Parathyroid adenoma (tissue), 2 donors: ENCODE data around the gene MAG.

Experiments
- H2AFZ ChIP-seq: fragments of 300-600 bp; sonication (generic); one replicate; pipeline ENCODE4 v1.7.0; 2017; ENCODE audit warnings: antibody characterized with exemption, mild to moderate bottlenecking
- H3K27ac ChIP-seq: fragments of 300-600 bp; sonication (generic); one replicate; pipeline ENCODE4 v1.7.0; 2017
- H3K27me3 ChIP-seq: fragments of 300-600 bp; sonication (generic); one replicate; pipeline ENCODE4 v1.7.0; 2017; ENCODE audit warnings: low read length; ENCODE audit not compliant: control insufficient read depth, insufficient read depth
- H3K36me3 ChIP-seq: fragments of 300-600 bp; sonication (generic); one replicate; pipeline ENCODE4 v1.7.0; 2017; ENCODE audit warnings: low read length; ENCODE audit not compliant: control insufficient read depth, insufficient read depth
- H3K4me1 ChIP-seq: fragments of 300-600 bp; sonication (generic); one replicate; pipeline ENCODE4 v1.7.0; 2017; ENCODE audit warnings: control low read depth
- H3K4me2 ChIP-seq: fragments of 300-600 bp; sonication (generic); one replicate; pipeline ENCODE4 v1.7.0; 2017; ENCODE audit warnings: low read length
- H3K4me3 ChIP-seq: fragments of 300-600 bp; sonication (generic); one replicate; pipeline ENCODE4 v1.7.0; 2017; ENCODE audit warnings: low read depth, low read length
- H3K79me2 ChIP-seq: fragments of 300-600 bp; sonication (generic); one replicate; pipeline ENCODE4 v1.7.0; 2017; ENCODE audit warnings: control low read depth
- H3K9ac ChIP-seq: fragments of 300-600 bp; sonication (generic); one replicate; pipeline ENCODE4 v1.7.0; 2017; ENCODE audit warnings: mild to moderate bottlenecking
- H3K9me3 ChIP-seq: fragments of 300-600 bp; sonication (generic); one replicate; pipeline ENCODE4 v1.7.0; 2017; ENCODE audit warnings: low read length; ENCODE audit not compliant: control insufficient read depth
- CTCF ChIP-seq: fragments of 300-600 bp; sonication (generic); IDR thresholded peaks from one replicate; pipeline ENCODE4 v1.7.0; 2017; ENCODE audit warnings: antibody characterized with exemption, mild to moderate bottlenecking
- donor health status: primary hyperparathyroidism.

The MAG gene

GRCh38 chr19:35360880-35361420, 69.0 kb downstream of the MAG start:
- no peak for TF ChIP-seq CTCF

GRCh38 chr19:35362261-35363000, 70.5 kb downstream of the MAG start:
- H3K27me3 ChIP-seq = no peaks in the 10 kb centered on the region
- no peak overlapping the region for H2AFZ ChIP-seq
- no peaks in the 10 kb centered on the region for H3K9me3 ChIP-seq
- no peak overlapping the region for H3K27ac ChIP-seq
- H3K79me2 ChIP-seq = no peaks in the 10 kb centered on the region
- H3K4me2 ChIP-seq = no peak overlapping the region
- H3K36me3 ChIP-seq = no peaks in the 10 kb centered on the region
- no peaks in the 10 kb centered on the region for H3K4me1 ChIP-seq
- TF ChIP-seq CTCF = no peak
- no peak overlapping the region for H3K4me3 ChIP-seq
- H3K9ac ChIP-seq = no peak overlapping the region

More at GRCh38 chr19:35360880-35361420, 69.0 kb downstream of the MAG start:
- Histone ChIP-seq H3K36me3 (no peaks in the 10 kb centered on the region), H3K4me3 (no peak overlapping the region), H3K4me1 (peaks cover 2% of the 10 kb centered on the region), H3K27ac (no peak overlapping the region), H3K4me2 (no peak overlapping the region), H3K9ac (no peak overlapping the region), H3K27me3 (no peaks in the 10 kb centered on the region), H3K79me2 (no peaks in the 10 kb centered on the region), H3K9me3 (no peaks in the 10 kb centered on the region), H2AFZ (no peak overlapping the region)

GRCh38 chr19:35363001-35363590, 71.1 kb downstream of the MAG start:
- no peaks in the 10 kb centered on the region for H3K27me3 ChIP-seq

More at GRCh38 chr19:35363001-35363590, 71.1 kb downstream of the MAG start:
- Histone ChIP-seq H3K9ac (no peak overlapping the region), H3K4me1 (no peaks in the 10 kb centered on the region), H3K4me2 (no peak overlapping the region), H3K4me3 (no peak overlapping the region), H3K27ac (no peak overlapping the region), H3K79me2 (no peaks in the 10 kb centered on the region), H3K9me3 (no peaks in the 10 kb centered on the region), H2AFZ (no peak overlapping the region), H3K36me3 (no peaks in the 10 kb centered on the region)
- no peak for TF ChIP-seq CTCF
